ENCODE results near the gene ASIC4. TPM values are rescaled to one million over a fixed set of nuclear protein-coding genes. Genes with fewer than 3 reads are reported as not detected.

Gene ASIC4
- total and polyA plus RNA-seq, 2 of the 13 experiments (the other 11 are each of a cell fraction or from before 2014, with no cell fraction given), result 0.03 TPM; not detected in 1

- TF ChIP-seq KDM2A (CRISPR knock-in tag; IDR thresholded peaks at IDR 0.05; ENCODE audit: borderline replicate concordance, low read depth), result no peak
- no peak for TF ChIP-seq THAP11 (CRISPR knock-in tag; IDR thresholded peaks at IDR 0.05)
- TF ChIP-seq CENPX (CRISPR knock-in tag; IDR thresholded peaks at IDR 0.05), result no peak
- no peak for TF ChIP-seq ARHGAP35 (CRISPR knock-in tag; IDR thresholded peaks at IDR 0.05; ENCODE audit: borderline replicate concordance)
Measured at GRCh38 chr2:219505585-219505984, 8.7 kb upstream of the ASIC4 start (continued).

GRCh38 chr2:219506153-219506801 is 8.0 kb upstream of the ASIC4 start:
- TF ChIP-seq, protein P1, sequence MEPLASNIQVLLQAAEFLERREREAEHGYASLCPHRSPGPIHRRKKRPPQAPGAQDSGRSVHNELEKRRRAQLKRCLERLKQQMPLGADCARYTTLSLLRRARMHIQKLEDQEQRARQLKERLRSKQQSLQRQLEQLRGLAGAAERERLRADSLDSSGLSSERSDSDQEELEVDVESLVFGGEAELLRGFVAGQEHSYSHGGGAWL (CRISPR knock-in tag; IDR thresholded peaks at IDR 0.05), result no peak
- TF ChIP-seq HDAC1 (CRISPR knock-in tag; IDR thresholded peaks at IDR 0.05) (no peak), ZMYM2 (CRISPR knock-in tag; IDR thresholded peaks at IDR 0.05) (no peak), CBFB (CRISPR knock-in tag; IDR thresholded peaks at IDR 0.05) (no peak), RBFOX2 (IDR thresholded peaks at IDR 0.05; ENCODE audit: low read depth, low read length) (0 out of 2 replicates have a peak, but pooled peaks have one; percentile 22), ZNF513 (CRISPR knock-in tag; conservative IDR thresholded peaks at IDR 0.05) (no peak)
- TF ChIP-seq, protein P2, sequence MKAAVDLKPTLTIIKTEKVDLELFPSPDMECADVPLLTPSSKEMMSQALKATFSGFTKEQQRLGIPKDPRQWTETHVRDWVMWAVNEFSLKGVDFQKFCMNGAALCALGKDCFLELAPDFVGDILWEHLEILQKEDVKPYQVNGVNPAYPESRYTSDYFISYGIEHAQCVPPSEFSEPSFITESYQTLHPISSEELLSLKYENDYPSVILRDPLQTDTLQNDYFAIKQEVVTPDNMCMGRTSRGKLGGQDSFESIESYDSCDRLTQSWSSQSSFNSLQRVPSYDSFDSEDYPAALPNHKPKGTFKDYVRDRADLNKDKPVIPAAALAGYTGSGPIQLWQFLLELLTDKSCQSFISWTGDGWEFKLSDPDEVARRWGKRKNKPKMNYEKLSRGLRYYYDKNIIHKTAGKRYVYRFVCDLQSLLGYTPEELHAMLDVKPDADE (CRISPR knock-in tag; IDR thresholded peaks at IDR 0.05), result no peak
- TF ChIP-seq, protein P3, sequence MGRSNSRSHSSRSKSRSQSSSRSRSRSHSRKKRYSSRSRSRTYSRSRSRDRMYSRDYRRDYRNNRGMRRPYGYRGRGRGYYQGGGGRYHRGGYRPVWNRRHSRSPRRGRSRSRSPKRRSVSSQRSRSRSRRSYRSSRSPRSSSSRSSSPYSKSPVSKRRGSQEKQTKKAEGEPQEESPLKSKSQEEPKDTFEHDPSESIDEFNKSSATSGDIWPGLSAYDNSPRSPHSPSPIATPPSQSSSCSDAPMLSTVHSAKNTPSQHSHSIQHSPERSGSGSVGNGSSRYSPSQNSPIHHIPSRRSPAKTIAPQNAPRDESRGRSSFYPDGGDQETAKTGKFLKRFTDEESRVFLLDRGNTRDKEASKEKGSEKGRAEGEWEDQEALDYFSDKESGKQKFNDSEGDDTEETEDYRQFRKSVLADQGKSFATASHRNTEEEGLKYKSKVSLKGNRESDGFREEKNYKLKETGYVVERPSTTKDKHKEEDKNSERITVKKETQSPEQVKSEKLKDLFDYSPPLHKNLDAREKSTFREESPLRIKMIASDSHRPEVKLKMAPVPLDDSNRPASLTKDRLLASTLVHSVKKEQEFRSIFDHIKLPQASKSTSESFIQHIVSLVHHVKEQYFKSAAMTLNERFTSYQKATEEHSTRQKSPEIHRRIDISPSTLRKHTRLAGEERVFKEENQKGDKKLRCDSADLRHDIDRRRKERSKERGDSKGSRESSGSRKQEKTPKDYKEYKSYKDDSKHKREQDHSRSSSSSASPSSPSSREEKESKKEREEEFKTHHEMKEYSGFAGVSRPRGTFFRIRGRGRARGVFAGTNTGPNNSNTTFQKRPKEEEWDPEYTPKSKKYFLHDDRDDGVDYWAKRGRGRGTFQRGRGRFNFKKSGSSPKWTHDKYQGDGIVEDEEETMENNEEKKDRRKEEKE (IDR thresholded peaks at IDR 0.05), result no peak

More at GRCh38 chr2:219506153-219506801, 8.0 kb upstream of the ASIC4 start:
- H3K9ac ChIP-seq (ENCODE audit: insufficient read depth, low read depth, low read length), result no peak overlapping the region
- no peak overlapping the region for H2AFZ ChIP-seq (ENCODE audit: low read length)
- H3K4me2 ChIP-seq (ENCODE audit: low read depth, low read length), result no peak overlapping the region
- no peaks in the 10 kb centered on the region for H3K9me3 ChIP-seq (ENCODE audit: low read length)
- peaks cover 15 to 29% of the 10 kb centered on the region in 2 experiments for H3K36me3 ChIP-seq (replicated peaks in 1 of 2; ENCODE audit: control insufficient read depth in 1 of 2, insufficient read depth in 2 of 2, low read length in 2 of 2)
- ATAC-seq, result no peak
- no TSS peak for BruUV-seq (replicated peaks)
- peaks cover 0 to 5% of the 10 kb centered on the region in 2 experiments; a peak in 3 of 5 replicates for H3K27me3 ChIP-seq (ENCODE audit: control insufficient read depth in 1 of 2, insufficient read depth in 2 of 2, low read length in 2 of 2)
- H3K79me2 ChIP-seq (ENCODE audit: insufficient read depth, low read length), result no peaks in the 10 kb centered on the region
- POLR2A ChIA-PET, result no interaction called here
- no peaks in the 10 kb centered on the region for H4K20me1 ChIP-seq (ENCODE audit: insufficient read depth, low read length)
- H3K4me1 ChIP-seq (ENCODE audit: insufficient read depth, low read length), result peaks cover 21% of the 10 kb centered on the region
- intact Hi-C loops (cut with micrococcal nuclease; ENCODE audit: unreplicated experiment) (no loop called here), in situ Hi-C loops (cut with HindIII; ENCODE audit: extremely low pct_ligation_motif_present, low pct_unique_long_range_greater_than_20kb) (no loop called here)
- FAIRE-seq, result no peak
- CTCF ChIA-PET (ENCODE audit: low intra/inter-chr PET ratio, low total read pairs), result no interaction called here
- no peak for DNase-seq (ENCODE audit: low spot score)
- no peak overlapping the region for H3K4me3 ChIP-seq (replicated peaks in 1 of 3; ENCODE audit: insufficient read depth in 1 of 3, low read depth in 2 of 3, low read length in 3 of 3)
- no peak overlapping the region for H3K27ac ChIP-seq (ENCODE audit: extremely low read length, insufficient read depth, low read length)
- WGBS (ENCODE audit: low lambda C conversion rate), result 93% methylated on average over 17 of the region's 23 CpGs

Measured in HepG2 (cell line).